HepG2 (cell line): ENCODE results near the gene CDK14. TPM values are rescaled to one million over a fixed set of nuclear protein-coding genes. Genes with fewer than 3 reads are reported as not detected.

Experiments used
- AGO1 ChIP-seq: fragments of 200-400 bp; formaldehyde crosslinking; IDR thresholded peaks from 2 replicates; pipeline ENCODE4 v1.6.1; 2017; ENCODE audit warnings: mild to moderate bottlenecking, low read depth, low read length, moderate library complexity; ENCODE audit not compliant: poor library complexity, severe bottlenecking
- CC2D1A ChIP-seq: sonication (generic); formaldehyde crosslinking; IDR thresholded peaks from 2 replicates; pipeline ENCODE4 v1.8.1; 2023; ENCODE audit warnings: mild to moderate bottlenecking, missing genetic modification reagents
- CHD4 ChIP-seq: fragments of 200-600 bp; sonication (generic); IDR thresholded peaks from 2 replicates; pipeline ENCODE4 v1.7.0; 2017; ENCODE audit warnings: mild to moderate bottlenecking, low read length, borderline replicate concordance
- DPF2 ChIP-seq: sonication (generic); formaldehyde crosslinking; IDR thresholded peaks from 2 replicates; pipeline ENCODE4 v1.4.0; 2020; ENCODE audit warnings: mild to moderate bottlenecking, low read depth, missing genetic modification reagents, borderline replicate concordance
- ELF3 ChIP-seq: IDR thresholded peaks from 2 replicates; pipeline ENCODE4 v1.6.1; 2016; ENCODE audit warnings: missing genetic modification reagents, missing compliant biosample characterization
- FOXJ3 ChIP-seq: sonication (generic); formaldehyde crosslinking; IDR thresholded peaks from 2 replicates; pipeline ENCODE4 v1.4.0; 2020; ENCODE audit warnings: missing genetic modification reagents, mild to moderate bottlenecking, borderline replicate concordance
- RFXANK ChIP-seq: IDR thresholded peaks from 2 replicates; pipeline ENCODE4 v1.6.1; 2016
- SAP130 ChIP-seq: IDR thresholded peaks from 2 replicates; pipeline ENCODE4 v1.6.1; 2016; ENCODE audit warnings: low read depth
- SOX6 ChIP-seq, 2 experiments: fragments of 450-650 bp in 1 of 2; sonication (generic) in 1 of 2; formaldehyde crosslinking in 1 of 2; IDR thresholded peaks; 2 replicates each; pipeline versions ENCODE4 v1.4.0 to v1.6.1; 2017 to 2020; ENCODE audit warnings: antibody characterized with exemption in 1 of 2, mild to moderate bottlenecking in 1 of 2, missing genetic modification reagents in 1 of 2
- ZBTB7B ChIP-seq: sonication (generic); formaldehyde crosslinking; IDR thresholded peaks from 2 replicates; pipeline ENCODE4 v1.4.0; 2020; ENCODE audit warnings: missing genetic modification reagents
- ZFX ChIP-seq: sonication (generic); formaldehyde crosslinking; IDR thresholded peaks from 2 replicates; pipeline ENCODE4 v1.4.0; 2020; ENCODE audit warnings: mild to moderate bottlenecking, low read depth, missing genetic modification reagents, moderate library complexity
- ZNF564 ChIP-seq: sonication (generic); formaldehyde crosslinking; IDR thresholded peaks from 2 replicates; pipeline ENCODE4 v1.8.1; 2023; ENCODE audit warnings: mild to moderate bottlenecking, missing genetic modification reagents
- ZNF570 ChIP-seq: sonication (generic); formaldehyde crosslinking; IDR thresholded peaks from 2 replicates; pipeline ENCODE4 v1.4.0; 2020; ENCODE audit warnings: mild to moderate bottlenecking, missing genetic modification reagents, borderline replicate concordance
- ZNF83 ChIP-seq: sonication (generic); formaldehyde crosslinking; IDR thresholded peaks from 2 replicates; pipeline ENCODE4 v1.4.0; 2020; ENCODE audit warnings: missing genetic modification reagents, mild to moderate bottlenecking, borderline replicate concordance
- ZNF879 ChIP-seq: sonication (generic); formaldehyde crosslinking; IDR thresholded peaks from 2 replicates; pipeline ENCODE4 v1.8.1; 2023; ENCODE audit warnings: missing genetic modification reagents
- polyA plus RNA-seq, 8 experiments: library from polyadenylated mRNA; depleted of rRNA in 3 of 8; stranded (reverse) in 7 of 8; unstranded in 1 of 8; fragments of >200 nt; fragmentation: Illumina TruSeq in 4 of 8; extraction: Trizol in 4 of 8; gene quantifications; 2 replicates each; pipeline versions ENCODE4 v1.2.1 to v1.2.3, GENCODE V29; 2011 to 2016; ENCODE audit warnings: low read depth in 4 of 8, missing spikeins in 1 of 8, mixed read lengths in 1 of 8; ENCODE audit not compliant: insufficient read depth in 1 of 8
- total RNA-seq, 5 experiments: library from RNA; depleted of rRNA; stranded (reverse); fragments of >200 nt; fragmentation: Illumina TruSeq; extraction: Trizol; gene quantifications; 2 replicates each; pipeline ENCODE4 v1.2.3, GENCODE V29; 2016; ENCODE audit warnings: low read depth in 1 of 5
- TF ChIP-seq, protein P1 (sequence below): sonication (generic); formaldehyde crosslinking; IDR thresholded peaks from 2 replicates; pipeline ENCODE4 v1.5.1; 2020; ENCODE audit warnings: mild to moderate bottlenecking, missing genetic modification reagents, moderate library complexity
- TF ChIP-seq, protein P2 (sequence below): sonication (generic); formaldehyde crosslinking; IDR thresholded peaks from 2 replicates; pipeline ENCODE4 v1.5.0; 2020; ENCODE audit warnings: missing genetic modification reagents
- TF ChIP-seq, protein P3 (sequence below): sonication (generic); formaldehyde crosslinking; conservative IDR thresholded peaks from 2 replicates; pipeline ENCODE4 v1.4.0; 2020; ENCODE audit warnings: mild to moderate bottlenecking, missing genetic modification reagents, moderate library complexity
- TF ChIP-seq, protein P4 (sequence below): IDR thresholded peaks from 2 replicates; pipeline ENCODE4 v1.6.1; 2016; ENCODE audit warnings: mild to moderate bottlenecking, missing biosample characterization, missing genetic modification reagents

CDK14 gene
- total and polyA plus RNA-seq, 2 of the 13 experiments (the other 11 are each of a cell fraction or from before 2014, with no cell fraction given) = 0.26 to 0.71 TPM

DNA sequence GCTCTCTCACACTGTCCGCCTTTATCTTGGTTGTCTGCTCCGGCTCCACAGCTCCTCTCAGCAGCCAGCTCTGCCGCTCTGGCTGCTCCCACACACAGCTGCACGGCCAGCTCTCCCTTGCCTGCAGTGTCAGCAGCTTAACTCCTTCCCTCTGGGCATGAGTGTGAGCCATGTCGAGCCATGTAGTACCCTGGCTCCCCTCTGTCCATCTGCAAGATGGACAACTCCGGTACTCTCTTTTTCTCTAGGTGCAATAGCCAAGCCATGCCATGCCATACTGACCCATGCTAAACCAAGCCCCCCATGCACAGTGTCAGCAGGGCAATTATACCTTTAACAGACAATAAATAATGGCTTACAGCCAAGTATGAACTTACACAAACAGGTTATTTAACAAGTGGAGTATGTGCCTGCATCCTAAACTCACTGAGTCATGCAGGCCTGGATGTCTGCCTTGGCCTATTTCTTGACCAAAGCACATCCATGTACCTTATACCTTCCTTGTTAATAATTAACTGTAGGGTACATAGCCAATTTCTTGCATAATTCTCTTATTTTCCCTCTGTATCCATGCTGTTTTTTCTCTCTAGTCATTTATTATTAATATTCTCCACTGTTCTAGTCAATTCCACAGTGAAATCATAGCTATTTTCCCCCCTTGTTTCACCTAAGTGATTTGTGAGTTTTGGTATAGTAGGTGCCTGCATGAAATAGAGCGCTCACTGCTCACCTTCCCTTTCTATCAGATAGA, 170.9 kb downstream of the CDK14 start (continued):
- TF ChIP-seq, protein P1, sequence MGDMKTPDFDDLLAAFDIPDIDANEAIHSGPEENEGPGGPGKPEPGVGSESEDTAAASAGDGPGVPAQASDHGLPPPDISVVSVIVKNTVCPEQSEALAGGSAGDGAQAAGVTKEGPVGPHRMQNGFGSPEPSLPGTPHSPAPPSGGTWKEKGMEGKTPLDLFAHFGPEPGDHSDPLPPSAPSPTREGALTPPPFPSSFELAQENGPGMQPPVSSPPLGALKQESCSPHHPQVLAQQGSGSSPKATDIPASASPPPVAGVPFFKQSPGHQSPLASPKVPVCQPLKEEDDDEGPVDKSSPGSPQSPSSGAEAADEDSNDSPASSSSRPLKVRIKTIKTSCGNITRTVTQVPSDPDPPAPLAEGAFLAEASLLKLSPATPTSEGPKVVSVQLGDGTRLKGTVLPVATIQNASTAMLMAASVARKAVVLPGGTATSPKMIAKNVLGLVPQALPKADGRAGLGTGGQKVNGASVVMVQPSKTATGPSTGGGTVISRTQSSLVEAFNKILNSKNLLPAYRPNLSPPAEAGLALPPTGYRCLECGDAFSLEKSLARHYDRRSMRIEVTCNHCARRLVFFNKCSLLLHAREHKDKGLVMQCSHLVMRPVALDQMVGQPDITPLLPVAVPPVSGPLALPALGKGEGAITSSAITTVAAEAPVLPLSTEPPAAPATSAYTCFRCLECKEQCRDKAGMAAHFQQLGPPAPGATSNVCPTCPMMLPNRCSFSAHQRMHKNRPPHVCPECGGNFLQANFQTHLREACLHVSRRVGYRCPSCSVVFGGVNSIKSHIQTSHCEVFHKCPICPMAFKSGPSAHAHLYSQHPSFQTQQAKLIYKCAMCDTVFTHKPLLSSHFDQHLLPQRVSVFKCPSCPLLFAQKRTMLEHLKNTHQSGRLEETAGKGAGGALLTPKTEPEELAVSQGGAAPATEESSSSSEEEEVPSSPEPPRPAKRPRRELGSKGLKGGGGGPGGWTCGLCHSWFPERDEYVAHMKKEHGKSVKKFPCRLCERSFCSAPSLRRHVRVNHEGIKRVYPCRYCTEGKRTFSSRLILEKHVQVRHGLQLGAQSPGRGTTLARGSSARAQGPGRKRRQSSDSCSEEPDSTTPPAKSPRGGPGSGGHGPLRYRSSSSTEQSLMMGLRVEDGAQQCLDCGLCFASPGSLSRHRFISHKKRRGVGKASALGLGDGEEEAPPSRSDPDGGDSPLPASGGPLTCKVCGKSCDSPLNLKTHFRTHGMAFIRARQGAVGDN (CRISPR knock-in tag) = peak; percentile 63
- TF ChIP-seq, protein P2, sequence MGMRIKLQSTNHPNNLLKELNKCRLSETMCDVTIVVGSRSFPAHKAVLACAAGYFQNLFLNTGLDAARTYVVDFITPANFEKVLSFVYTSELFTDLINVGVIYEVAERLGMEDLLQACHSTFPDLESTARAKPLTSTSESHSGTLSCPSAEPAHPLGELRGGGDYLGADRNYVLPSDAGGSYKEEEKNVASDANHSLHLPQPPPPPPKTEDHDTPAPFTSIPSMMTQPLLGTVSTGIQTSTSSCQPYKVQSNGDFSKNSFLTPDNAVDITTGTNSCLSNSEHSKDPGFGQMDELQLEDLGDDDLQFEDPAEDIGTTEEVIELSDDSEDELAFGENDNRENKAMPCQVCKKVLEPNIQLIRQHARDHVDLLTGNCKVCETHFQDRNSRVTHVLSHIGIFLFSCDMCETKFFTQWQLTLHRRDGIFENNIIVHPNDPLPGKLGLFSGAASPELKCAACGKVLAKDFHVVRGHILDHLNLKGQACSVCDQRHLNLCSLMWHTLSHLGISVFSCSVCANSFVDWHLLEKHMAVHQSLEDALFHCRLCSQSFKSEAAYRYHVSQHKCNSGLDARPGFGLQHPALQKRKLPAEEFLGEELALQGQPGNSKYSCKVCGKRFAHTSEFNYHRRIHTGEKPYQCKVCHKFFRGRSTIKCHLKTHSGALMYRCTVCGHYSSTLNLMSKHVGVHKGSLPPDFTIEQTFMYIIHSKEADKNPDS = no peak
- TF ChIP-seq ZNF879 (CRISPR knock-in tag) = no peak
- TF ChIP-seq ZNF564 (CRISPR knock-in tag) = no peak
- no peak for TF ChIP-seq CC2D1A
- peak; percentile 56; the same call in 1 of the 2 replicates for TF ChIP-seq DPF2 (CRISPR knock-in tag)
- TF ChIP-seq, protein P3, sequence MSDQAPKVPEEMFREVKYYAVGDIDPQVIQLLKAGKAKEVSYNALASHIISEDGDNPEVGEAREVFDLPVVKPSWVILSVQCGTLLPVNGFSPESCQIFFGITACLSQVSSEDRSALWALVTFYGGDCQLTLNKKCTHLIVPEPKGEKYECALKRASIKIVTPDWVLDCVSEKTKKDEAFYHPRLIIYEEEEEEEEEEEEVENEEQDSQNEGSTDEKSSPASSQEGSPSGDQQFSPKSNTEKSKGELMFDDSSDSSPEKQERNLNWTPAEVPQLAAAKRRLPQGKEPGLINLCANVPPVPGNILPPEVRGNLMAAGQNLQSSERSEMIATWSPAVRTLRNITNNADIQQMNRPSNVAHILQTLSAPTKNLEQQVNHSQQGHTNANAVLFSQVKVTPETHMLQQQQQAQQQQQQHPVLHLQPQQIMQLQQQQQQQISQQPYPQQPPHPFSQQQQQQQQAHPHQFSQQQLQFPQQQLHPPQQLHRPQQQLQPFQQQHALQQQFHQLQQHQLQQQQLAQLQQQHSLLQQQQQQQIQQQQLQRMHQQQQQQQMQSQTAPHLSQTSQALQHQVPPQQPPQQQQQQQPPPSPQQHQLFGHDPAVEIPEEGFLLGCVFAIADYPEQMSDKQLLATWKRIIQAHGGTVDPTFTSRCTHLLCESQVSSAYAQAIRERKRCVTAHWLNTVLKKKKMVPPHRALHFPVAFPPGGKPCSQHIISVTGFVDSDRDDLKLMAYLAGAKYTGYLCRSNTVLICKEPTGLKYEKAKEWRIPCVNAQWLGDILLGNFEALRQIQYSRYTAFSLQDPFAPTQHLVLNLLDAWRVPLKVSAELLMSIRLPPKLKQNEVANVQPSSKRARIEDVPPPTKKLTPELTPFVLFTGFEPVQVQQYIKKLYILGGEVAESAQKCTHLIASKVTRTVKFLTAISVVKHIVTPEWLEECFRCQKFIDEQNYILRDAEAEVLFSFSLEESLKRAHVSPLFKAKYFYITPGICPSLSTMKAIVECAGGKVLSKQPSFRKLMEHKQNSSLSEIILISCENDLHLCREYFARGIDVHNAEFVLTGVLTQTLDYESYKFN (CRISPR knock-in tag) = peak; percentile 94
- TF ChIP-seq SAP130 (CRISPR knock-in tag) = peak; percentile 73
- TF ChIP-seq ZNF83 (CRISPR knock-in tag) = 0 out of 2 replicates have a peak, but pooled peaks have one; percentile 77
- TF ChIP-seq ZBTB7B (CRISPR knock-in tag) = peak; percentile 28; the same call in 1 of the 2 replicates
- no peak; the same call in 1 of the 2 replicates for TF ChIP-seq CHD4
- TF ChIP-seq SOX6 (IDR thresholded peaks at IDR 0.05) = no peak
- TF ChIP-seq SOX6 (CRISPR knock-in tag; IDR thresholded peaks at IDR 0.05) = peak; percentile 90
- TF ChIP-seq ELF3 (CRISPR knock-in tag) = peak; percentile 91
- TF ChIP-seq, protein P4, sequence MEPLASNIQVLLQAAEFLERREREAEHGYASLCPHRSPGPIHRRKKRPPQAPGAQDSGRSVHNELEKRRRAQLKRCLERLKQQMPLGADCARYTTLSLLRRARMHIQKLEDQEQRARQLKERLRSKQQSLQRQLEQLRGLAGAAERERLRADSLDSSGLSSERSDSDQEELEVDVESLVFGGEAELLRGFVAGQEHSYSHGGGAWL = no peak
- no peak for TF ChIP-seq ZNF570 (CRISPR knock-in tag)
- TF ChIP-seq AGO1 = no peak
- peak; percentile 78 for TF ChIP-seq ZFX (CRISPR knock-in tag)
- TF ChIP-seq RFXANK (CRISPR knock-in tag) = no peak
- TF ChIP-seq FOXJ3 (CRISPR knock-in tag) = no peak
